B cell (primary cell): ENCODE measurements around the gene TBC1D30. TPM values are rescaled to one million over a fixed set of nuclear protein-coding genes. Genes with fewer than 3 reads are reported as not detected.

Experiments used
- ATAC-seq: fragments of 200-7000 bp; cut with Tn5 transposase; one replicate; pipeline ENCODE4 v1.10.0; 2021; ENCODE audit warnings: low read depth, mild to moderate bottlenecking, moderate number of reproducible peaks, moderate library complexity
- CTCF ChIA-PET: fragments of 350-600 bp; sonication (Branson Sonifier 250); formaldehyde crosslinking; loops from one replicate; lab custom pipeline; 2021; ENCODE audit warnings: antibody characterized with exemption, inconsistent platforms; lab: Charles Lee
- POLR2A ChIA-PET: fragments of 350-600 bp; sonication (Branson Sonifier 250); formaldehyde crosslinking; loops from one replicate; lab custom pipeline; 2021; ENCODE audit warnings: antibody characterized with exemption; lab: Charles Lee
- DNase-seq: peaks from one replicate; pipeline ENCODE4 v3.0.0; 2013
- H2AFZ ChIP-seq: 2 replicates; pipeline ENCODE4 v1.6.1; 2012; ENCODE audit warnings: mild to moderate bottlenecking, low read depth, low read length; ENCODE audit not compliant: insufficient read depth, poor library complexity, severe bottlenecking
- H3K27ac ChIP-seq, 2 donors: 1 replicate in 1 of 2; 2 replicates in 1 of 2; pipeline ENCODE4 v1.5.1; 2012 to 2013; ENCODE audit warnings: low read length in 2 of 2, mild to moderate bottlenecking in 2 of 2, moderate library complexity in 1 of 2
- H3K27me3 ChIP-seq, 4 experiments: fragments of 200-600 bp in 1 of 4; sonication (generic) in 1 of 4; replicated peaks in 1 of 4; 1 replicate in 2 of 4; 2 replicates in 2 of 4; pipeline versions ENCODE4 v1.6.1 to v1.7.0; 2013 to 2016; ENCODE audit warnings: low read length in 3 of 4, mild to moderate bottlenecking in 2 of 4, mixed read lengths in 1 of 4, moderate library complexity in 1 of 4; ENCODE audit not compliant: insufficient read depth in 4 of 4, control insufficient read depth in 3 of 4; ENCODE audit errors: control extremely low read depth in 1 of 4
- H3K36me3 ChIP-seq, 2 experiments: replicated peaks in 1 of 2; 1 replicate in 1 of 2; 2 replicates in 1 of 2; pipeline versions ENCODE4 v1.6.1 to v1.7.1; 2013; ENCODE audit warnings: low read length in 1 of 2; ENCODE audit not compliant: insufficient read depth in 2 of 2, control insufficient read depth in 1 of 2; ENCODE audit errors: control extremely low read depth in 1 of 2, extremely low read depth in 1 of 2
- H3K4me1 ChIP-seq, 2 donors: fragments of 200-600 bp in 1 of 2; sonication (generic) in 1 of 2; 1 replicate in 1 of 2; 2 replicates in 1 of 2; pipeline versions ENCODE4 v1.5.1 to v1.6.1; 2013 to 2017; ENCODE audit warnings: low read length in 2 of 2; ENCODE audit not compliant: control insufficient read depth in 2 of 2, insufficient read depth in 2 of 2
- H3K4me2 ChIP-seq: replicated peaks from 2 replicates; pipeline ENCODE3; 2012; ENCODE audit warnings: mild to moderate bottlenecking, low read depth, low read length; ENCODE audit not compliant: poor library complexity, severe bottlenecking
- H3K4me3 ChIP-seq, 5 experiments: fragments of 200-600 bp in 1 of 5; sonication (generic) in 1 of 5; 1 replicate in 3 of 5; 2 replicates in 2 of 5; pipeline versions ENCODE4 v1.5.1 to v1.7.0; 2011 to 2016; ENCODE audit warnings: low read length in 4 of 5, mild to moderate bottlenecking in 4 of 5, low read depth in 2 of 5, control low read depth in 1 of 5, moderate library complexity in 1 of 5; ENCODE audit not compliant: insufficient read depth in 1 of 5; ENCODE audit errors: control extremely low read depth in 1 of 5, extremely low read depth in 1 of 5
- H3K79me2 ChIP-seq: fragments of 200-600 bp; sonication (generic); one replicate; pipeline ENCODE4 v1.6.0; 2016; ENCODE audit warnings: low read length; ENCODE audit not compliant: control insufficient read depth, insufficient read depth
- H3K9ac ChIP-seq: fragments of 200-600 bp; sonication (generic); 2 replicates; pipeline ENCODE4 v1.6.1; 2017; ENCODE audit warnings: mild to moderate bottlenecking, low read length, moderate library complexity
- H3K9me3 ChIP-seq, 3 donors: one replicate each; pipeline versions ENCODE4 v1.6.1 to v1.7.1; 2013; ENCODE audit warnings: low read length in 2 of 3; ENCODE audit not compliant: control insufficient read depth in 2 of 3, insufficient read depth in 1 of 3; ENCODE audit errors: control extremely low read depth in 1 of 3
- H4K20me1 ChIP-seq: 2 replicates; pipeline ENCODE4 v1.6.0; 2012; ENCODE audit warnings: mild to moderate bottlenecking, low read length; ENCODE audit not compliant: insufficient read depth, control insufficient read depth, poor library complexity, severe bottlenecking
- H3K27ac Mint-ChIP-seq: one replicate; pipeline ENCODE4 v1.8.0; 2021; ENCODE audit warnings: mixed read lengths
- H3K27me3 Mint-ChIP-seq: one replicate; pipeline ENCODE4 v1.8.0; 2021; ENCODE audit warnings: mixed read lengths
- H3K4me1 Mint-ChIP-seq: one replicate; pipeline ENCODE4 v1.8.0; 2021; ENCODE audit warnings: mixed read lengths
- H3K4me3 Mint-ChIP-seq: one replicate; pipeline ENCODE4 v1.8.0; 2021; ENCODE audit warnings: mixed read lengths
- H3K9me3 Mint-ChIP-seq: one replicate; pipeline ENCODE4 v1.8.0; 2022; ENCODE audit warnings: mixed read lengths; ENCODE audit not compliant: insufficient read depth
- EZH2 ChIP-seq: IDR thresholded peaks from 2 replicates; pipeline ENCODE4 v1.6.1; 2012; ENCODE audit warnings: borderline replicate concordance, low read depth, mild to moderate bottlenecking, moderate library complexity, low read length; ENCODE audit not compliant: insufficient read depth, poor library complexity, severe bottlenecking
- WGBS: methylation state at CpG from one replicate; pipeline ENCODE4 v1.1.5; 2013; ENCODE audit warnings: missing lambda C conversion rate; ENCODE audit not compliant: insufficient coverage; 5-methylcytosine and 5-hydroxymethylcytosine counted together
- intact Hi-C: fragments of 100-400 bp; cut with micrococcal nuclease; formaldehyde crosslinking; loops from one replicate; pipeline ENCODE4 v1.10.0; 2022
- polyA plus RNA-seq: library from polyadenylated mRNA; depleted of rRNA; stranded (reverse); fragments of >200 nt; gene quantifications from 2 replicates; pipeline ENCODE4 v1.2.3, GENCODE V29; 2012
- total RNA-seq, 2 donors: library from RNA; stranded (reverse); fragments of 120-200 nt in 1 of 2; gene quantifications; 1 replicate in 1 of 2; 2 replicates in 1 of 2; pipeline versions ENCODE4 v1.2.3 to v1.2.4, GENCODE V29; 2013 to 2022
- TF ChIP-seq, protein P1 (sequence below): fragments of 200-600 bp; IDR thresholded peaks from one replicate; pipeline ENCODE4 v1.8.0; 2022; ENCODE audit warnings: antibody characterized with exemption, mild to moderate bottlenecking

TBC1D30 gene
- total and polyA plus RNA-seq, 2 donors (not counting 1 experiment from before 2014, with no cell fraction given): 0.06 to 0.10 TPM

DNA sequence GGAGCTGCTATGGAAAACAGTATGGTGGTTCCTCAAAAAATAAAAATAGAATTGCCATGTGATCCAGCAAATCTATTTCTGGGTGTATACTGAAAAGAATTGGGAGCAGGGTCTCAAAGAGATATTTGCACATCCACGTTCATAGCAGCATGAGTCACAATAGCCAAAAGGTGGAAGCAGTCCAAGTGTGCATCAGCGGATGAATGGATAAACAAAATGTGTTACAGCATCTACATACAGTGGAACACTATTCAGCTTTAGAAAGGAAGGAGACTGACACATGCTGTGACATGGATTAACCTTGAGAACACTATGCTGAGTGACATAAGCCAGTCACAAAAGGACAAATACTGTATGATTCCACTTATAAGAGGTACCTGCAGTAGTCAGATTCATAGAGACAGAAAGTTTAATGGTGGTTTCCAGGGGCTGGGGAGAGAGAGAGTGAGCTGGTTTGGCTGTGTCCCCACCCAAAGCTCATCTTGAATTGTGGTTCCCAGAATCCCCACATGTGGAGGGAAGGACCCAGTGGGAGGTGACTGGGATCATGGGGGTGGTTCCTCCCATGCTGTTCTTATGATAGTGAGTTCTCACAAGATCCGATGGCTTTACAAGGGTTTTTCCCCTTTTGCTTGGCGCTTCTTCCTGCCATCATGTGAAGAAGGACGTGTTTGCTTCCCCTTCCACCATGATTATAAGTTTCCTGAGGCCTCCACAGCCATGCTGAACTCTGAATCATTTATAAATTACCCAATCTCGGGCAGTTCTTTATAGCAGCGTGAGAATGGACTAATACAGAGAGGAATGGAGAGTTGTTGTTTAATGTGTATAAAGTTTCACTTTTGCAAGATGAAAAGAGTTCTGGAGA is 17.6 kb upstream of the TBC1D30 start:
- Histone ChIP-seq H3K4me2 (no peak overlapping the region), H3K27ac (no peak overlapping the region), H3K4me3 (no peak overlapping the region), H3K9me3 (no peaks in the 10 kb centered on the region), H4K20me1 (no peaks in the 10 kb centered on the region), H3K36me3 (no peaks in the 10 kb centered on the region), H3K4me1 (no peaks in the 10 kb centered on the region), H3K9ac (no peak overlapping the region), H2AFZ (no peak overlapping the region), H3K27me3 (peaks cover 0 to 15% (median 0%) of the 10 kb centered on the region in 4 experiments), H3K79me2 (no peaks in the 10 kb centered on the region)
- 88% methylated on average over 1 of the region's 7 CpGs for WGBS
- no peak for DNase-seq
- ATAC-seq: no peak
- TF ChIP-seq EZH2: no peak
- TF ChIP-seq, protein P1, sequence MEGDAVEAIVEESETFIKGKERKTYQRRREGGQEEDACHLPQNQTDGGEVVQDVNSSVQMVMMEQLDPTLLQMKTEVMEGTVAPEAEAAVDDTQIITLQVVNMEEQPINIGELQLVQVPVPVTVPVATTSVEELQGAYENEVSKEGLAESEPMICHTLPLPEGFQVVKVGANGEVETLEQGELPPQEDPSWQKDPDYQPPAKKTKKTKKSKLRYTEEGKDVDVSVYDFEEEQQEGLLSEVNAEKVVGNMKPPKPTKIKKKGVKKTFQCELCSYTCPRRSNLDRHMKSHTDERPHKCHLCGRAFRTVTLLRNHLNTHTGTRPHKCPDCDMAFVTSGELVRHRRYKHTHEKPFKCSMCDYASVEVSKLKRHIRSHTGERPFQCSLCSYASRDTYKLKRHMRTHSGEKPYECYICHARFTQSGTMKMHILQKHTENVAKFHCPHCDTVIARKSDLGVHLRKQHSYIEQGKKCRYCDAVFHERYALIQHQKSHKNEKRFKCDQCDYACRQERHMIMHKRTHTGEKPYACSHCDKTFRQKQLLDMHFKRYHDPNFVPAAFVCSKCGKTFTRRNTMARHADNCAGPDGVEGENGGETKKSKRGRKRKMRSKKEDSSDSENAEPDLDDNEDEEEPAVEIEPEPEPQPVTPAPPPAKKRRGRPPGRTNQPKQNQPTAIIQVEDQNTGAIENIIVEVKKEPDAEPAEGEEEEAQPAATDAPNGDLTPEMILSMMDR: no peak
- Mint-ChIP-seq H3K4me1 (peaks cover 2% of the 10 kb centered on the region), H3K27ac (no peak overlapping the region), H3K4me3 (no peak overlapping the region), H3K9me3 (no peaks in the 10 kb centered on the region), H3K27me3 (peaks cover 34% of the 10 kb centered on the region)
- ChIA-PET CTCF (interaction anchor here (1.0 kb wide), 2 partner anchors 9 to 11 kb away, joined by 3 read pairs; no protein-coding TSS in a partner anchor), POLR2A (no interaction called here)
- intact Hi-C loops: no loop called here

DNA sequence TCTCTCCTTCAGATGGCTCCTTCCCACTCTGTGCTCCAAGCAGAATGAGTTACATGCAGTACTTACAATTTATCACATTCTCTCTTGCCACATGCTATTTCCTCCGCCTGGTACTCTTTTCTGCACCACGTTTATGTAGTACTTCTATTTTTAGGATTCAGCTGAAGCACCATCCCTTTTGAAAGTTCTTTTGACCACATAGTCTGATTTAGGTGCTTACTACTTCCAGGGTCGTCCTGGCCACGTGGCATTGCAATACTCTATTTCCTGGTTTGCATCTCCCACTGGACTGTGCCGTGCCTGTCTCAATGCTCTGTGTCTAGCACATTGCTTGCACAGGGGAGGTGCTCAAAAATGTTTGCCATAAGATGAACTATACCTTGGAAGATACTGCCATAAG is 16.3 kb upstream of the TBC1D30 start:
- Histone ChIP-seq H3K9ac (no peak overlapping the region), H2AFZ (no peak overlapping the region), H3K4me3 (no peak overlapping the region), H3K4me2 (no peak overlapping the region), H3K27ac (no peak overlapping the region), H4K20me1 (no peaks in the 10 kb centered on the region), H3K4me1 (no peaks in the 10 kb centered on the region), H3K79me2 (no peaks in the 10 kb centered on the region), H3K27me3 (peaks cover 0 to 11% (median 3%) of the 10 kb centered on the region in 4 experiments), H3K36me3 (no peaks in the 10 kb centered on the region), H3K9me3 (no peaks in the 10 kb centered on the region)
- no peaks in the 10 kb centered on the region for H3K4me1 Mint-ChIP-seq
- DNase-seq: no peak
- POLR2A ChIA-PET: no interaction called here
- no peak overlapping the region for H3K27ac Mint-ChIP-seq
- WGBS: 21% methylated on average over 5 of the region's 5 CpGs
- intact Hi-C loops: no loop called here
- H3K4me3 Mint-ChIP-seq: no peak overlapping the region
- H3K27me3 Mint-ChIP-seq: peaks cover 31% of the 10 kb centered on the region
- no peak for ATAC-seq
- TF ChIP-seq, protein P1: no peak
- no peak for TF ChIP-seq EZH2
- no peaks in the 10 kb centered on the region for H3K9me3 Mint-ChIP-seq
- CTCF ChIA-PET: interaction anchor here (1.0 kb wide), 2 partner anchors 11 to 12 kb away, joined by 3 read pairs; no protein-coding TSS in a partner anchor
